Type B pancreatic cell (in vitro differentiated cells): ENCODE data around the gene IRX4. TPM values are rescaled to one million over a fixed set of nuclear protein-coding genes. Genes with fewer than 3 reads are reported as not detected.

ENCODE experiments used
- DNase-seq: peaks from one replicate; pipeline ENCODE4 v3.0.0; 2021; ENCODE audit warnings: mixed read lengths; ENCODE audit not compliant: unreplicated experiment; ENCODE audit errors: extremely low spot score
- H3K27ac Mint-ChIP-seq: 2 replicates; pipeline ENCODE4 v1.8.0; 2021; ENCODE audit warnings: mild to moderate bottlenecking, mixed read lengths
- H3K27me3 Mint-ChIP-seq: 2 replicates; pipeline ENCODE4 v1.8.0; 2021; ENCODE audit warnings: mixed read lengths
- H3K36me3 Mint-ChIP-seq: 2 replicates; pipeline ENCODE4 v1.8.0; 2021; ENCODE audit warnings: mixed read lengths
- H3K4me1 Mint-ChIP-seq: one replicate; pipeline ENCODE4 v1.8.0; 2021; ENCODE audit warnings: mixed read lengths; ENCODE audit not compliant: unreplicated experiment
- H3K4me3 Mint-ChIP-seq: 2 replicates; pipeline ENCODE4 v1.8.0; 2021; ENCODE audit warnings: mild to moderate bottlenecking, mixed read lengths
- H3K9me3 Mint-ChIP-seq: 2 replicates; pipeline ENCODE4 v1.8.0; 2021; ENCODE audit warnings: mixed read lengths
- CTCF ChIP-seq: fragments of 200-600 bp; sonication (generic); conservative IDR thresholded peaks from 2 replicates; pipeline ENCODE4 v1.5.0; 2021; ENCODE audit warnings: antibody characterized with exemption, mild to moderate bottlenecking
- total RNA-seq: library from RNA; stranded (reverse); gene quantifications from 2 replicates; pipeline ENCODE4 v1.2.1, GENCODE V29; 2021; ENCODE audit warnings: low replicate concordance

The IRX4 gene
- total RNA-seq, 1 donor from 2014 or later, result 1.6 TPM

GRCh38 chr5:1850324-1851154 is 32.2 kb downstream of the IRX4 start:
- peak overlapping the region; percentile 59 for H3K4me3 Mint-ChIP-seq
- H3K36me3 Mint-ChIP-seq, result no peaks in the 10 kb centered on the region
- peaks cover 59% of the 10 kb centered on the region for H3K27me3 Mint-ChIP-seq
- no peaks in the 10 kb centered on the region for H3K4me1 Mint-ChIP-seq
- no peak for DNase-seq
- no peaks in the 10 kb centered on the region for H3K9me3 Mint-ChIP-seq
- peak overlapping the region; percentile 41 for H3K27ac Mint-ChIP-seq
- no peak for TF ChIP-seq CTCF

DNA sequence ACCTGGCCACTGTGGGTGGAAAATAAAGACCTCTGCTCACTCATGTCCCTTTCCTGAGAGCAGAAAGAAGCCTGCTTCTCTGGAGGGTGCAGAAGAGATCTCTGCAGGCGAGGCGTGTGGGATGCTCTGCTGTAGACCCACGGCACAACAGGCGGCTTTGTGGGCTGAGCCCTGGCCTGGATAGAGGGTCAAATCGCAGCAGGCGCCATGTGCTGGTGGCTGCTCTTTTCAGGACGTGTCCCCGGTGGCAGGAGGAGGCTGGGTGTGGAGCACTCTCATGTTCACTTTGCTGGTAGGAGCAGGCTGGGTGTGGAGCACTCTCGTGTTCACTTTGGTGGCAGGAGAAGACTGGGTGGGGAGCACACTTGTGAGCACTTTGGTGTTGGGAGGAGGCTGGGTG is 35.1 kb downstream of the IRX4 start:
- TF ChIP-seq CTCF, result no peak
- peaks cover 45% of the 10 kb centered on the region for H3K27me3 Mint-ChIP-seq
- H3K9me3 Mint-ChIP-seq, result no peaks in the 10 kb centered on the region
- H3K4me1 Mint-ChIP-seq, result no peaks in the 10 kb centered on the region
- no peak overlapping the region for H3K4me3 Mint-ChIP-seq
- DNase-seq, result no peak
- H3K27ac Mint-ChIP-seq, result no peak overlapping the region
- H3K36me3 Mint-ChIP-seq, result no peaks in the 10 kb centered on the region

DNA sequence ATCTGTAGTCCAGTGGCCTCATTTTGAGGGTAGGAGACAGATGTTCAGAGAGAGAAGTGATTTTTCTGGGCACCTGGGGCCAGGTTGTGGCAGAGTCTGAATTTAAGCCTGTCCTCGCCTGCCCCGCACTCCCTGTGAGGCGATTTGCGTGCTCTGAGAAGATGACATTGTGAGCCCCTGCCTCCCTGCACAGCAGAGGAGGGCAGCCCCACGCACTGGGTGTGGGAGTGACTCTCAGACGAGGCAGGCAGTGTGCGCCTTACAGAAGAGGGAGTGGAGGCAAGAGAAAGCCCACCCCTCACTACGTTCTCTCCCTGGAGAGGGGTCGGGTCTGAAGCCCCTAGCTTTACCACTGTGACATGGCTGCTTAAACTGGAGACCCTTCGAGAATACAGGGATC is 35.7 kb downstream of the IRX4 start:
- no peaks in the 10 kb centered on the region for H3K9me3 Mint-ChIP-seq
- no peaks in the 10 kb centered on the region for H3K36me3 Mint-ChIP-seq
- H3K4me1 Mint-ChIP-seq, result no peaks in the 10 kb centered on the region
- no peak for DNase-seq
- no peak overlapping the region for H3K27ac Mint-ChIP-seq
- no peak for TF ChIP-seq CTCF
- no peak overlapping the region for H3K4me3 Mint-ChIP-seq
- H3K27me3 Mint-ChIP-seq, result peaks cover 45% of the 10 kb centered on the region

- H3K4me1 Mint-ChIP-seq, result peaks cover under 1% of the 10 kb centered on the region
- H3K9me3 Mint-ChIP-seq, result no peaks in the 10 kb centered on the region
- no peak for DNase-seq
- H3K36me3 Mint-ChIP-seq, result no peaks in the 10 kb centered on the region
- H3K27me3 Mint-ChIP-seq, result peaks cover 47% of the 10 kb centered on the region
- no peak overlapping the region for H3K27ac Mint-ChIP-seq
- TF ChIP-seq CTCF, result no peak
- H3K4me3 Mint-ChIP-seq, result no peak overlapping the region
Measured at GRCh38 chr5:1846583-1846982, 36.1 kb downstream of the IRX4 start.

GRCh38 chr5:1845696-1846095 is 37.0 kb downstream of the IRX4 start:
- Mint-ChIP-seq H3K27ac (no peak overlapping the region), H3K9me3 (no peaks in the 10 kb centered on the region), H3K4me1 (peaks cover 5% of the 10 kb centered on the region), H3K36me3 (no peaks in the 10 kb centered on the region), H3K27me3 (peaks cover 44% of the 10 kb centered on the region), H3K4me3 (no peak overlapping the region)
- no peak for DNase-seq
- TF ChIP-seq CTCF, result no peak
